ENCODE results near the gene TAF6.

GRCh38 chr7:100157069-100157333, 37.8 kb upstream of the TAF6 start:
- TF ChIP-seq CREB1 (IDR thresholded peaks at IDR 0.05; ENCODE audit: low read depth): no peak
- TF ChIP-seq TEAD4 (IDR thresholded peaks at IDR 0.05): no peak
- no peak for TF ChIP-seq TCF12 (IDR thresholded peaks at IDR 0.05; ENCODE audit: low read depth)
- TF ChIP-seq YY1 (IDR thresholded peaks at IDR 0.05; ENCODE audit: low read depth): no peak
